Peyer's patch (tissue), 4 donors: Measurements from ENCODE around the gene FOXD3. TPM values are rescaled to one million over a fixed set of nuclear protein-coding genes. Genes with fewer than 3 reads are reported as not detected.

Experiments used
- DNase-seq, 3 donors: peaks; one replicate each; pipeline ENCODE4 v3.0.0-alpha.2; 2017 to 2019
- H3K27ac ChIP-seq, 4 donors: fragments of 200-600 bp; sonication (generic); one replicate each; pipeline ENCODE4 v1.5.1; 2016 to 2019
- H3K27me3 ChIP-seq, 2 donors: fragments of 200-600 bp; sonication (generic); one replicate each; pipeline ENCODE4 v1.5.1; 2019
- H3K36me3 ChIP-seq, 3 donors: fragments of 200-600 bp; sonication (generic); one replicate each; pipeline ENCODE4 v1.5.1; 2016 to 2019
- H3K4me1 ChIP-seq, 4 donors: fragments of 200-600 bp; sonication (generic); one replicate each; pipeline ENCODE4 v1.5.1; 2016 to 2019
- H3K4me3 ChIP-seq, 4 donors: fragments of 200-600 bp; sonication (generic); 1 replicate in 3 of 4; 2 replicates in 1 of 4; pipeline ENCODE4 v1.5.1; 2016 to 2019; ENCODE audit warnings: mild to moderate bottlenecking in 1 of 4
- H3K9me3 ChIP-seq, 4 donors: fragments of 200-600 bp; sonication (generic); one replicate each; pipeline ENCODE4 v1.5.1; 2016 to 2019; ENCODE audit warnings: mild to moderate bottlenecking in 1 of 4
- POLR2A ChIP-seq, 2 donors: fragments of 450-650 bp; IDR thresholded peaks; one replicate each; pipeline ENCODE4 v1.5.1; 2017; ENCODE audit warnings: antibody characterized with exemption in 2 of 2, mild to moderate bottlenecking in 2 of 2, moderate library complexity in 2 of 2
- total RNA-seq, 4 donors: library from RNA; depleted of rRNA; stranded (reverse); fragments of >200 nt; gene quantifications; one replicate each; pipeline ENCODE4 v1.1.0, GENCODE V29; 2016
- TF ChIP-seq, protein P1 (sequence below), 6 experiments: fragments of 450-650 bp in 4 of 6; fragments of 200-600 bp in 2 of 6; sonication (generic) in 1 of 6; IDR thresholded peaks; one replicate each; pipeline ENCODE4 v1.5.1; 2017 to 2019; ENCODE audit warnings: antibody characterized with exemption in 6 of 6, mild to moderate bottlenecking in 3 of 6, moderate library complexity in 1 of 6

The FOXD3 gene
- total RNA-seq, 4 donors from 2014 or later: not detected

DNA sequence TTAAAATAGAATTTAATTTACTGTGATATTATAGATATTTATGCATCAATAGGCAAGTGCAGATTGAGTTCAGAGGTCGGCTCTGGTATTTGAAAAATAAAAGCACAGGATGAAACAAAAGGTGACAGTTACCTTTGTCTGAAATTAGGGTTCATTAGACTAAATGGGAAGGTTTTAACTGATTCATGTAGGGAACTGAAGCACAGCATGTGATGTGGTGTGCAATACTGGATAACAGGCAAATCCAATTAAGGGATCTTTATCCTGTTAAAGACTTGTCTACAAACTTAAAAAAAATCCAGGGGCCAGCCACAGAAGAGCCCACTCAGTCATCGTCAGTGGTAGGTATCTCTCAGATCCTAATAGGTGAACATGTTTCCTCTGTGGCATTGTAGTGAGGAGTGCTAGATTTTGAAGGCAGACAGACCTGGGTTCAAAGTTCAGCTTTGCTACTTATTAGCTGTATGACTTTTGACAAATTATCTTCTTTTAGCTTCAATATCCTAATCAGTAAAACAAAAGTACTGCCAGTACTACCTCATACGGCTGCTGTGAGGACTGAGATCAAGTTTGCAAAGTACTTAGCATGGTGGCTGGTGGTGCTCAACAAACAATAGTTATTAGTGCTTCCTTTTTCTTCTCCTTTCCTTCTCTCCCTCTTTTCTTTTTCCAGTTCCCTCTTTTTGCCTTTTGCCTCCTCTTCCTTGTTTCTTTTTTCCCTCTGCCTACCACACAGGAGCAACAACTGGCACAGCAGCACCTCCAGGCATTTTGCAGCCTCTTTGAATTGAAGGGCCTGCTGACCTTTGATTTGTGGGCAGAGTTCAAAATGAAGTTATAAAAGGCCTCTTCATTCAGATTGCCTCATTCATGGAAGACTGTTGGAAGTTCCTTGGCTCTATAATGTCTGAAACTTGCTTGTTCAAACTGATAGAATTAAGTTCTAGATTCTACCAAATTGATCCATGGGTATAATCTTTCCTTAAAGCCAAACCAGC is 44.9 kb upstream of the FOXD3 start:
- peak overlapping the region in 1 of 4 donors; percentile 5 for H3K4me3 ChIP-seq
- H3K27ac ChIP-seq: peak overlapping the region in 2 of 4 donors; percentile 18 to 66
- TF ChIP-seq, protein P1, sequence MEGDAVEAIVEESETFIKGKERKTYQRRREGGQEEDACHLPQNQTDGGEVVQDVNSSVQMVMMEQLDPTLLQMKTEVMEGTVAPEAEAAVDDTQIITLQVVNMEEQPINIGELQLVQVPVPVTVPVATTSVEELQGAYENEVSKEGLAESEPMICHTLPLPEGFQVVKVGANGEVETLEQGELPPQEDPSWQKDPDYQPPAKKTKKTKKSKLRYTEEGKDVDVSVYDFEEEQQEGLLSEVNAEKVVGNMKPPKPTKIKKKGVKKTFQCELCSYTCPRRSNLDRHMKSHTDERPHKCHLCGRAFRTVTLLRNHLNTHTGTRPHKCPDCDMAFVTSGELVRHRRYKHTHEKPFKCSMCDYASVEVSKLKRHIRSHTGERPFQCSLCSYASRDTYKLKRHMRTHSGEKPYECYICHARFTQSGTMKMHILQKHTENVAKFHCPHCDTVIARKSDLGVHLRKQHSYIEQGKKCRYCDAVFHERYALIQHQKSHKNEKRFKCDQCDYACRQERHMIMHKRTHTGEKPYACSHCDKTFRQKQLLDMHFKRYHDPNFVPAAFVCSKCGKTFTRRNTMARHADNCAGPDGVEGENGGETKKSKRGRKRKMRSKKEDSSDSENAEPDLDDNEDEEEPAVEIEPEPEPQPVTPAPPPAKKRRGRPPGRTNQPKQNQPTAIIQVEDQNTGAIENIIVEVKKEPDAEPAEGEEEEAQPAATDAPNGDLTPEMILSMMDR (IDR thresholded peaks at IDR 0.05): no peak
- TF ChIP-seq POLR2A (IDR thresholded peaks at IDR 0.05): no peak
- DNase-seq: peak in 1 of 3 donors; percentile 69
- H3K27me3 ChIP-seq: no peaks in the 10 kb centered on the region
- H3K9me3 ChIP-seq: no peaks in the 10 kb centered on the region
- no peaks in the 10 kb centered on the region for H3K36me3 ChIP-seq
- H3K4me1 ChIP-seq: no peaks in the 10 kb centered on the region

DNA sequence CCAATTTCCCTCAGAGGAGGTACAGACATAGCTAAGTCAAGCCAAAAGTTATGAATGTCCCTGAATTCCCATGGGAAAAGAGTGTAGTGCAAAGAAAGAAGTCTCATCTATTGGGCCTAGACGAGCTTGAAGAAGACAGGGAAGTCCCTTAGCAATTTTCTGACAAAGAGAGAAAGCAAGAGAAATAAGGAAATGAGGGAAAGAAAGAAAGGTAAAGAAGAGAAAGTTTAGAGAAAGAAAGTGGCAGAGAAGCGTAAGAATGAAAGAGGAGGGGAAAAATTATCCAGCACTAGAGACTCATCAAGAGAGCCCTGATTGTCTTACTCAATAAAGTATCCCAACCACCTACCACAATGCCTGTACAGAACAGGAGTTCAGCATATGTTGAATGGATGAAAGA is 40.6 kb upstream of the FOXD3 start:
- no peaks in the 10 kb centered on the region for H3K4me1 ChIP-seq
- no peak overlapping the region for H3K4me3 ChIP-seq
- H3K9me3 ChIP-seq: no peaks in the 10 kb centered on the region
- H3K36me3 ChIP-seq: no peaks in the 10 kb centered on the region
- TF ChIP-seq POLR2A (IDR thresholded peaks at IDR 0.05): no peak
- TF ChIP-seq, protein P1 (IDR thresholded peaks at IDR 0.05): no peak
- H3K27me3 ChIP-seq: no peaks in the 10 kb centered on the region
- DNase-seq: no peak
- H3K27ac ChIP-seq: no peak overlapping the region

DNA sequence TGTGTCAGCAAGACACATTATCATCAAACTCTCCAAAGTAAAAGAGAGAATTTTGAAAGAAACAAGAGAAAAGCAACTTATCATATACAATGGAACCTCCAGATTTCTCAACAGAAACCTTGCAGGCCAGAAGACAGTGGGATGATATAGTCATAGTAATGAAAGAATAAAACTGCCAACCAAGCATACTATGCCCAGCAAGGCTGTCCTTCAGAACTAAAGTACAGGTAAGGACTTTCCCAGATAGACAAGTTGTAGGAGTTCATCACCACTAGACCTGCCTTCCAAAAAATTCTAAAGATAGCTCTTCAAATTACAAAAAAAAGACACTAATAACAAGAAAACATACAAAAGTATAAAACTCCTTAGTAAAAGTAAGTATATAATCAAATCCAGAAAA is 33.2 kb upstream of the FOXD3 start:
- no peak for TF ChIP-seq POLR2A (IDR thresholded peaks at IDR 0.05)
- TF ChIP-seq, protein P1 (IDR thresholded peaks at IDR 0.05): no peak
- Histone ChIP-seq H3K4me1 (no peaks in the 10 kb centered on the region), H3K27ac (no peak overlapping the region), H3K4me3 (no peak overlapping the region), H3K36me3 (no peaks in the 10 kb centered on the region), H3K9me3 (peaks cover 0 to 17% (median 3%) of the 10 kb centered on the region in 4 donors), H3K27me3 (no peaks in the 10 kb centered on the region)
- DNase-seq: no peak

DNA sequence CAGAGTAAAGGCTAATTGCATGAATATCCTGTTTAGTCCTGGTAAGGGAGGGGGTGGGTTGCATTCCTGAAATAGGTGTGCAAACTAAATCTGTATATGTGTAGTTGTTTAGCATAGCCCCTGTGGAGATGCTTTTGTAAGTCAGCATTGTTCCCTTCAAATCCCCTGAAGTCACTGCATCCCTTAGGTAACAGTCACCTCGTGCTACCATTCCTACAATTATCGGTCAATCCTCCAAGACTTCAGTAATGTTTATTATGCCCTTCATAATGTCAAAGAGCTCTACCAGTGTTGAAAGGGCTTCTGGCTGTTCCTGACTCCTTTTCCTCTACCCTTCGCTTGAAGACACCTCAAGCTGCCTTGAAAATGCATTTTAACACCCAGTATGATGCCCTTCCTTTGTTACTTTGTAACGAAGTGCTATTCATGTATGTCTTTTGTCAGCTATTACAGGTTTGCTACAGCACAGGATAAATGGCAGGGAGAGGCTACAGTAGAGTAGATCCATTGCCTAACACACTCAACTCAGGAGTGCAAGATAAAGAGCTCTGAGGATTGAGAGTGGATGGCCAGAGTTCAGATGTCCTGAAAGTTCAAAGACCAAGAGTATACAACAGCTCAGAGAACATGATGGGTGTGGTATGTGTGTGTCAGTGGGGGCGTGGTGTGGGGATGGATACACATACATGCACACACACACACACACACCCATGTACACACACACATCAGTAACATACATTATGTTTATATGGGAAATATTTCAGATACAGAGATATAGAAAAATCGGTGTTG is 27.4 kb upstream of the FOXD3 start:
- Histone ChIP-seq H3K4me3 (no peak overlapping the region), H3K27ac (no peak overlapping the region), H3K9me3 (peaks cover 0 to 3% (median 0%) of the 10 kb centered on the region in 4 donors), H3K36me3 (no peaks in the 10 kb centered on the region), H3K4me1 (no peaks in the 10 kb centered on the region), H3K27me3 (no peaks in the 10 kb centered on the region)
- peak in 1 of 3 donors; percentile 55 for DNase-seq
- TF ChIP-seq POLR2A (IDR thresholded peaks at IDR 0.05): no peak
- TF ChIP-seq, protein P1 (IDR thresholded peaks at IDR 0.05): no peak

DNA sequence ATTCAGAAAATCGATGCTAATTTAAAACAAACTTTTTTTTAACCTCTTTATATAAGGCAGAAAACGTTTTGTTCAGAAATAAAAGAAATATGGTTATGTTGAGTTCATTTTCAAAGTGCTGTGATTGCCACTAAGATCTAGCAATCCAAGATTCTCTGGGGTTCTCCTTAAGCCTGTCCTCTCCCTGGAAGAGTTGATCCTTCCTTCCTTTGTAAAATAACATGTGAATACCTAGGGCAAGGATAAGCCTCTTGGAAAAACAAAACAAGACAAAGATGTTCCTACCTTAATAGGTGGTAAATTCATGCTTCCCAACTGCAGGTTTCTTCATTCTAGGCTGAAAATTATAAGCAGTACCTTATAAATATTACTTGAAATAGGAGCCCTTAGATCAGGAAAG is 18.0 kb upstream of the FOXD3 start:
- DNase-seq: no peak
- TF ChIP-seq, protein P1 (IDR thresholded peaks at IDR 0.05): no peak
- TF ChIP-seq POLR2A (IDR thresholded peaks at IDR 0.05): no peak
- no peaks in the 10 kb centered on the region for H3K27me3 ChIP-seq

More for the DNA sequence above, 18.0 kb upstream of the FOXD3 start:
- Histone ChIP-seq H3K4me1 (no peaks in the 10 kb centered on the region), H3K4me3 (no peak overlapping the region), H3K36me3 (no peaks in the 10 kb centered on the region), H3K9me3 (no peaks in the 10 kb centered on the region), H3K27ac (no peak overlapping the region)
